HG02943 (cell line): ENCODE results near the gene ITCH.
"Not testable (repeated sequence)": the region's sequence is repeated elsewhere in the genome, so short reads cannot be mapped to it uniquely, and the experiment has no call there.

Source experiments
- ATAC-seq: cut with Tn5 transposase; IDR thresholded peaks from one replicate; pipeline ENCODE4 v1.9.1; 2021; ENCODE audit warnings: mild to moderate bottlenecking, low read depth, moderate library complexity; ENCODE audit not compliant: unreplicated experiment

The ITCH gene

GRCh38 chr20:34363062-34363464, at the start of gene ITCH:
ITCH (plus strand) TSS chr20:34363273; CDS start chr20:34393812, 30,539 bp downstream.
- ATAC-seq, result peak; percentile 96

GRCh38 chr20:34315236-34315635, 47.8 kb upstream of the ITCH start:
- no peak for ATAC-seq

GRCh38 chr20:34316196-34316814, 46.8 kb upstream of the ITCH start:
- ATAC-seq, result no peak

- no peak for ATAC-seq
Observed at GRCh38 chr20:34318609-34319443, 44.2 kb upstream of the ITCH start.

GRCh38 chr20:34320861-34321260, 42.2 kb upstream of the ITCH start:
- ATAC-seq, result no peak

GRCh38 chr20:34322267-34323105, 40.6 kb upstream of the ITCH start:
- no peak for ATAC-seq

- no peak for ATAC-seq
Observed at GRCh38 chr20:34324541-34324940, 38.5 kb upstream of the ITCH start.

- ATAC-seq, result not testable (repeated sequence)
Observed at GRCh38 chr20:34328207-34328606, 34.9 kb upstream of the ITCH start.

- ATAC-seq, result no peak
Observed at GRCh38 chr20:34328928-34329677, 34.0 kb upstream of the ITCH start.

GRCh38 chr20:34330861-34331544, 32.1 kb upstream of the ITCH start:
- ATAC-seq, result not testable (repeated sequence)

- ATAC-seq, result no peak
Observed at GRCh38 chr20:34331838-34332237, 31.2 kb upstream of the ITCH start.

- no peak for ATAC-seq
Observed at GRCh38 chr20:34332262-34332920, 30.7 kb upstream of the ITCH start.

GRCh38 chr20:34333786-34334185, 29.3 kb upstream of the ITCH start:
- ATAC-seq, result no peak

- ATAC-seq, result no peak
Observed at GRCh38 chr20:34334654-34335407, 28.2 kb upstream of the ITCH start.

- ATAC-seq, result no peak
Observed at GRCh38 chr20:34337544-34337943, 25.5 kb upstream of the ITCH start.

- ATAC-seq, result no peak
Observed at GRCh38 chr20:34337982-34338726, 24.9 kb upstream of the ITCH start.

- not testable (repeated sequence) for ATAC-seq
Observed at GRCh38 chr20:34340726-34341125, 22.3 kb upstream of the ITCH start.

GRCh38 chr20:34341199-34341598, 21.9 kb upstream of the ITCH start:
- ATAC-seq, result not testable (repeated sequence)
